GM19193 (cell line): ENCODE results near the gene LMX1B.

Experiments used
- POLR2A ChIP-seq: IDR thresholded peaks from 4 replicates; pipeline ENCODE4 v1.6.1; 2011; ENCODE audit not compliant: insufficient read depth, insufficient read length; ENCODE audit errors: extremely low read depth

LMX1B gene

GRCh38 chr9:126633881-126634558 lies 20.3 kb downstream of the LMX1B start:
- TF ChIP-seq POLR2A = no peak

DNA sequence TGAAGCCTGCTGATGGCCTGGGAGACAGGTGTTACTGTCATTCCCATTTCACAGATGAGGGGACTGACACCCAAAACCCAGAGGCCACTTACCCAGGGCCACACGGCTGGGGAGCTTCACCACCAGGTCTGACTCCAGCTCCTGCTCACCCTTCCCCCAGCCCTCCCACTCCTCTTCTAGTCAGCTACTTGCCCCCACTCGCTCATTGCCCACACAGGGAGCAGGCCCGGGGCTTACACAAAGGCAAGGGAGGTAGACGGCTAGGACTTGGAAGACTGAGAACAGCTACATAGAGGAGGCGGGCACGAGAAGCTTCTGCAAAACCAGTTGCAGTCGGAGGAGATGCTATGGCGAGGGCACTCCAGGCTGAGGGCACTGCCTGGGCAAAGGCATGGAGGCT lies 21.3 kb downstream of the LMX1B start:
- no peak for TF ChIP-seq POLR2A

- TF ChIP-seq POLR2A = no peak
Measured at GRCh38 chr9:126635661-126636439, 22.1 kb downstream of the LMX1B start.

- no peak for TF ChIP-seq POLR2A
Measured at GRCh38 chr9:126636983-126637798, 23.5 kb downstream of the LMX1B start.

GRCh38 chr9:126638571-126639132 lies 24.9 kb downstream of the LMX1B start:
- no peak for TF ChIP-seq POLR2A

DNA sequence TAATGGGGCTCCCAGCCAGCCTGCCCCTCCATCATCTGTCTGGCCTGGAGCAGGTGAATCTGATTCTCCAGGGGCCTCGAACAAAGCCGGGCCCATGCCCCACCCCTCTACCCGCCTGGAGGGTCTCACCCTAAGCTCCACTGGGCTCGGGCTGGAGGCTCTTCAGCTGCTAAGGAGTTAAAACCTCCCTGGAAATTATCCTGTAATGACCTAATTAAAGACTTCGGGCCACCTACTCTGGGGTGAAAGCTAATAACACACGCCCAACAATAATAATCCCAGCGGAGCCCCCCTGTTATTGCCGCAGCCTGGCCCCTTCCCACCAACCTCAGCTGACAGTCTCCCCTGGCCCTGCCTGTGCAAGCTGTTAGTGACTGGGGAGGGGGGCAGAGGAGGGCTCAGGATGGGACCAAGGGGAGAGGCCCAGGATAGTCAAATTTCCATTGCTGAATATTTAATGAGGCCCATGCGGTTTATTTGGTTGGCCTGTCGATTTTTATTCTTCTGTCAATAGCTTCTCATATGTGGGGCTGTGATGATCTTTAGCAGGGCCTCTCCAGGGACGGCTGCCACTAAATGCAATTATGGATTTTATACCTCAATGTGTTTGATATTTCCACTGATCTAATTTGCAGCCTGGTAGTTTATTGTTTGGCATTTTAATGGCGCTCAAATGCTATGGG lies 25.7 kb downstream of the LMX1B start:
- TF ChIP-seq POLR2A = no peak

DNA sequence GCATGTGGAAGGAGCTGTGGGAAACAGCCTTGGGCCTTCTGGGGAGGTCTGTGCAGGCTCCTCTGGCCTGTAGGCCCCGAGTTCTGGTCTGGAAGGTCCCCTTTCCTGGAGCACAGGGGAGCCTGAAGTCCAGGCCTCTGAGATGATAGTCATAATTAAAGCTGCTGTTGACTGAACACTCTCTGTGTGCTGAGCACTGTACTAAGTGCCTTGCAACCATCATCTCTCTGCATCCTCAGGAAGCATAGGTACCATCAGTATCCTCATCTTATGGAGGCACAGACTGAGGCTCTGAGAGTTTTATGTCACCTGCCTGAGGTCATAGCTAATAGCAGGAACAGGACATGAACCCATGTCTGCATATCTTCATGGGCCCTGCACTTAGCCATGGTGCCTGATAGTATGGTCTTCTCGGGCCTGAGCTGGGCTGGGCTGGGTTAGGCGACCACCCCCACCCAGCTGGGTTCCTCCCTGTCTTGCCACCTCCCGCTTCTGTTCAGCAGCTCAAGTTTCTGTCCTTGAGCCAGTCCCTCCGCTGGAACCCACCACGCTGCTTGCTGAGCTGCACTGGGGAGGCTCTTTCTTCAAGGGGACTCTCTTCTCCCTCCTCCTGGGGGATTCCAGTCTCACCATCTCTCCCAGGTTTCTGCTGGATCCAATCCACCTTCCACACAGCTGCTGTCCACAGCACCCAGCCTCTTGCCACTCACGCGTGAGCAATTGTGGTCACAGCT lies 27.6 kb downstream of the LMX1B start:
- no peak for TF ChIP-seq POLR2A

- TF ChIP-seq POLR2A = no peak
Measured at GRCh38 chr9:126642010-126642744, 28.4 kb downstream of the LMX1B start.

DNA sequence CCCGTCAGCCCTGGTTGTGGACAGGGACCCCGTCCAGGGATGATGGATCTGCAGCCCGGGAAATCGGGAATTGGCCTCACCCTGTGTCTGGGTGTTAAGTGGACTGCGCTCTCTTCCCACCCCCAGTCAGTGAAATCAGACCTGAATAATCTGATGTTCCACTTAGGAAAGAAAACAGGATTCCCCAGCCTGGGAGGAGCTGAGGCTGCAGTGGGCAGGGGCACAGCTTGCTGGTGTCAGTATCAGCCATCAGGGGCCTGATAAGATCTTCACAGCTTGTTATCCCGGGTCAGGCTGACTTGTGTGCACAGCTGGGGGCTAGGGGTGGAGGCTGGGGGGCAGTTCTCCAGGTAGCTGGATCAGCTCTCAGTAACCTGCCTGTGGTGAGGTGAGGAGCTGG lies 29.1 kb downstream of the LMX1B start:
- TF ChIP-seq POLR2A = no peak

GRCh38 chr9:126643945-126644527 lies 30.3 kb downstream of the LMX1B start:
- no peak for TF ChIP-seq POLR2A

- TF ChIP-seq POLR2A = no peak
Measured at GRCh38 chr9:126646162-126646561, 32.4 kb downstream of the LMX1B start.

GRCh38 chr9:126647585-126648411 lies 34.1 kb downstream of the LMX1B start:
- no peak for TF ChIP-seq POLR2A

DNA sequence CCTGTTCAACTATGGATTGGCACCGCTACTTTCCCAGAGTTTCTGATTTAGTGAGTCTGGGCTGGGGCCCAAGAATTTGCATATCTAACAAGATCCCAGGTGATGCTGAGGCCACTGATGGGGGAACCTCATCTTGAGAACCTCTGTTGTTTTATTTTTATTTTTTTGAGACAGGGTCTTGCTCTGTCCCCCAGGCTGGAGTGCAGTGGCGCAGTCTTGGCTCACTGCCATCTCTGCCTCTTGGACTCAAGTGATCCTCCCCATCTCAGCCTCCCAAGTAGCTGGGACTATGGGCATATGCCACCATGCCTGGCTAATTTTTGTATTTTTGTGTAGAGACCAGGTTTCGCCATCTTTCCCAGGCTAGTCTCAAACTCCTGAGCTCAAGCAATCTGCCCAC lies 35.7 kb downstream of the LMX1B start:
- TF ChIP-seq POLR2A = no peak
